GM13977 (cell line): ENCODE data around the gene VEGFB.

Source experiments
- DNase-seq: peaks from one replicate; pipeline ENCODE4 v3.0.0; 2012; ENCODE audit warnings: low spot score
- in situ Hi-C: fragments of 300-500 bp; cut with MboI; formaldehyde crosslinking; loops from one replicate; pipeline ENCODE4 v1.12.0; 2022; ENCODE audit warnings: low sequenced_read_pairs, low pct_unique_long_range_greater_than_20kb, mixed read lengths, inconsistent platforms; ENCODE audit not compliant: unreplicated experiment
- TF ChIP-seq, protein P1 (sequence below): IDR thresholded peaks from 2 replicates; pipeline ENCODE4 v1.5.1; 2012; ENCODE audit warnings: mild to moderate bottlenecking, control low read depth; ENCODE audit not compliant: insufficient read depth; ENCODE audit errors: extremely low read depth, missing control alignments

VEGFB gene

DNA sequence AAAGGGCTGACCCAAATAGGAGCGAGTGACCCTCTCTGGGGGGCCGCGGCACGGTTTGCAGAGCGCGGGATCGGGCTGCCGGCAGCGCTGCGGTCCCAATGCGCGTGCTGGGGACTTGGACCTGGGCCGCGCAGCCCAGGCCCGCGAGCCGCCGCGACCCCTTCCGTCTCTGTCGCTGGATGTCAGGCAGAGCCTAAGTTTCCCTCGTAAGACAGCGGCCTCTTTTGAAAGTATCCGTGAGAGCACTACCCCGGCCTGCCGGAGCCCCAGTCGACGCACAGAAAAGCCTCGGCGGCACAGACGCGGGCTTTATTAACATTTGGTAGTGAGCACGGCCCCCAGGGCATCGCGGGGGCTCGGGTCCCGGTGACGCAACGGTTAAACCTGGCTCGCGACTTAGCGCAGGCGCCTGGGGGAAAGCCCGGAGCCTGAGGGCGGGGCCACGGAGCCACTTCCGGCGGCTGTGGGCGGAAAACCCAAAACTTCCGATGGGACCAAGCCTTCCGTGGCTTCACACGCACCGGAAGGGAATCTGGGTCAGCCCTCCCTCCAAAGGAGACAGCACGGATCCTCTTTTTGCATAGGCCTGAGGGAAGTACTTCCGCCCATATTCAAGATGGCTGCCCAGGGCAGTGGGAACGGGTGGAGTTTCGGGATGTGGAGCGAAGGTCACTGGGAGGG lies 35.3 kb downstream of the VEGFB start:
- TF ChIP-seq, protein P1, sequence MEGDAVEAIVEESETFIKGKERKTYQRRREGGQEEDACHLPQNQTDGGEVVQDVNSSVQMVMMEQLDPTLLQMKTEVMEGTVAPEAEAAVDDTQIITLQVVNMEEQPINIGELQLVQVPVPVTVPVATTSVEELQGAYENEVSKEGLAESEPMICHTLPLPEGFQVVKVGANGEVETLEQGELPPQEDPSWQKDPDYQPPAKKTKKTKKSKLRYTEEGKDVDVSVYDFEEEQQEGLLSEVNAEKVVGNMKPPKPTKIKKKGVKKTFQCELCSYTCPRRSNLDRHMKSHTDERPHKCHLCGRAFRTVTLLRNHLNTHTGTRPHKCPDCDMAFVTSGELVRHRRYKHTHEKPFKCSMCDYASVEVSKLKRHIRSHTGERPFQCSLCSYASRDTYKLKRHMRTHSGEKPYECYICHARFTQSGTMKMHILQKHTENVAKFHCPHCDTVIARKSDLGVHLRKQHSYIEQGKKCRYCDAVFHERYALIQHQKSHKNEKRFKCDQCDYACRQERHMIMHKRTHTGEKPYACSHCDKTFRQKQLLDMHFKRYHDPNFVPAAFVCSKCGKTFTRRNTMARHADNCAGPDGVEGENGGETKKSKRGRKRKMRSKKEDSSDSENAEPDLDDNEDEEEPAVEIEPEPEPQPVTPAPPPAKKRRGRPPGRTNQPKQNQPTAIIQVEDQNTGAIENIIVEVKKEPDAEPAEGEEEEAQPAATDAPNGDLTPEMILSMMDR, result peak; percentile 10
- peak; percentile 91 for DNase-seq
- in situ Hi-C loops, result no loop called here

DNA sequence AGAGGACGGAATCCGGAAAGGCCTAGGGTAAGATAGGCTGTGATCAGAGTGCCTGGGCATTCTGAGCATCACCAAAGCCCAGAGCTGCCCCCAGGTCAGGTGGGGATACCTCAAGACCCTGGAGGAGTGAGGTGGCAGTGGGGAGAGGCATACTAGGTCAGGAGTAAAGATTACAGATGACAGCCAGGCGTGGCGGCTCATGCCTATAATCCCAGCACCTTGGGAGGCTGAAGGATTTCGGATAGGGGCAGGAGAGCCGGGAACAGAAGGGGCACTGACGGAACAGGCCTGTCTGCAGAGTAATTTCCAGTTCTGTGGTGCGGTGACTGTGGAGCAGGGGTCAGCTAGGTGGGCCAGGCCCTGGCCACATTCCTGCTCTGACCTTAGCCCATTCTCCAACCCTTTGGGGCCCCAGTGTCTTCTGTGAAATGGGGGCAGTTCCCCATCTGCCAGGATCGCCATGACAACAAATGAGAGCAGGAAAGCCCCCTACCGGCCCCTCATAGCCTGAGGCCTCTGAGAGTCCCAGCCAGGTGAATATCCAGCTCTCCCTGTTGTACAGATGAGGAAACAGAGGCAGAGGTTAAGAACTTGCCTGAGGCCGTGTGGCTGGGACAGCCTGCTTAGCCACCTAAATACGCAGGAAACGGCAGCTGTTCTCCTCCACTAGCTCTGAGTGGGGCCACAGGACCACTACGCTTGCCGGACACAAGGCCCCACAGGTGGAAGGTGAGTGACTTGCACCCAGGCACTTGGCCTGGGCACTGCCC lies 40.8 kb downstream of the VEGFB start:
- no peak for DNase-seq
- TF ChIP-seq, protein P1, result no peak
- in situ Hi-C loops, result no loop called here

DNA sequence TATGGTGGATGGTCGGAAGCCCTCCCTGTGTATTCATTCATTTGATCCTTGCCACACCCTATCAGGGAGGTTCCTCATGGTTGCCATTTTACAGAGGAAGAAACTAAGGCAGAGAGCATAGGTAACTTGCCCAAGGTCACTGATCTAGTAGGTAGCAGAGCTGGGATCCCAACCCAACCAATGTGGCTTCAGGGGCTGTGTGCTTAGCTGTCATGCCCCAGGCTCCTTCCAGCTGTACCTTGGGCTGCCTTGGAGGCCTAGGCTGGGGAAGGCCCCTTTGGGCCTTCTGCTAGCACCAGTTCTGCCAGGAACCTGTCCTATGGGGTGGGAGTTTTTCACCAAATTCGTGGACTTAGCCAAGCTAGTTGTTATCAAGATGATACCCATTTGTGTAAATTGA lies 41.5 kb downstream of the VEGFB start:
- no peak for DNase-seq
- in situ Hi-C loops, result no loop called here
- TF ChIP-seq, protein P1, result no peak

DNA sequence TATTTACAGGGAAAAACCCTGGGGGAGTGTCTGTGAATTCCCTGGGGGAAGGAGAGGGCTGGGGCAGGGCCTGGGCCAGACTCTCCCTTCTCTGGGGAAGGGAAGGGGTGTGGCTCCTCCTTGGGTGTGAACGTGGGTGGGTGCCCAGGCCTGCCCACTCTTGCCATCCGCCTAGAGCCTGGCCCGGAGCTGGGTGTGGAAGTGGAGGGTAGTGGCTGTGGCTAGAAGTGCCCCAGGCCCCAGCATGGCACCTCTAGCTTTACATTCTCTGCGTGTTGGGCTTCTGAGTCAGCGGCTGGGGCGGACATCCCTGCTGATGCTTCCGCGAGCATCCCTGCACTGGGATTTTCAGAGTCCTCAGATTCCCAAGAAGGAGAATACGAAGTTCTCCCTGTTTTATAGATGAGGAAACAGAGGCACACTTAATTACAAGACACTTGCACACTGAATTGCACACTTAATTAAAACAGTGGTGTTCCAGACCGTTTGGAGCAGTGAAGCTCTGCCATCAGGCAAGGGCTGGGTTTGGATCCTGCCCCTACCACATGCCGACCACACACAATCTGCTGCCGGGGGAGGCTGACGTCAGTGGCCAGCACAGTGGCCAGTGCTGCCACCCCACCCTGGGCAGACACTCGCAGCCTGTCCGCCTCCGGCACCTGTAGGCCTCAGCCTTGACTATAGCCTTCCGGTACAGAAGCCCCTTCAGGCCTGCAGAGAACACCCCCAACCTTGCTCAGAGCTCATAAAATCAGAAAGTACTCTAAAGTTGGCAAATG lies 42.5 kb downstream of the VEGFB start:
- TF ChIP-seq, protein P1, result no peak
- DNase-seq, result no peak
- in situ Hi-C loops, result no loop called here

DNA sequence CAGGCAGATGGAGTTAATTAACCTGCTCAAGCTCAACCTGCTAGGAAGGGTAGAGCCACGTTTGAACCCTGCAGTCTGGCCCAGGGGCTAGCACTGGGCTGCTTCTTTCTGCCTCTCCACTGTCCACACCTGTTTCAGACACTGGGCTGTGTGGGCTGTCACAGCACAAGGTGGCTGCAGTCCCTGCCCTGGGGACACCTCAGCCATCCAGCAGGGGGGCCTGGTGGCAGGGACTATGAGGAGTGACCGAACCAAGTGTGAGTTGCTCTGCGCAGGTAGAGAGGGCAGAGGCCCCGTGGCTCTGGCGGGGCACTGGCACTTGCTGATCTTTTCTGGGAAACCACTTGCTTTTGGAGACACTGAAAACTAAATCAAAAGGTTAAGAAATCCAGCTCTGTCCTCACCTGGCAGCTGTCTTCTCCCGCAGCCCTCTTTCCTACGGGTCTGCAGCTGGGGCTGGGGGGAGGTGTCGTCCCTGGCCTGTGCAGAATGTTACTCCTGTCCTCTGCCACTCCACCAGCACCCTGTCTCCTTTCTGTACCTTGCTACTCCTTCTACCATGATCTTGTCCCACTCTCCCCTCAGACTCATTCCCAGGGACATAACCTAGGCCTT lies 44.3 kb downstream of the VEGFB start:
- TF ChIP-seq, protein P1, result no peak
- in situ Hi-C loops, result no loop called here
- DNase-seq, result no peak

DNA sequence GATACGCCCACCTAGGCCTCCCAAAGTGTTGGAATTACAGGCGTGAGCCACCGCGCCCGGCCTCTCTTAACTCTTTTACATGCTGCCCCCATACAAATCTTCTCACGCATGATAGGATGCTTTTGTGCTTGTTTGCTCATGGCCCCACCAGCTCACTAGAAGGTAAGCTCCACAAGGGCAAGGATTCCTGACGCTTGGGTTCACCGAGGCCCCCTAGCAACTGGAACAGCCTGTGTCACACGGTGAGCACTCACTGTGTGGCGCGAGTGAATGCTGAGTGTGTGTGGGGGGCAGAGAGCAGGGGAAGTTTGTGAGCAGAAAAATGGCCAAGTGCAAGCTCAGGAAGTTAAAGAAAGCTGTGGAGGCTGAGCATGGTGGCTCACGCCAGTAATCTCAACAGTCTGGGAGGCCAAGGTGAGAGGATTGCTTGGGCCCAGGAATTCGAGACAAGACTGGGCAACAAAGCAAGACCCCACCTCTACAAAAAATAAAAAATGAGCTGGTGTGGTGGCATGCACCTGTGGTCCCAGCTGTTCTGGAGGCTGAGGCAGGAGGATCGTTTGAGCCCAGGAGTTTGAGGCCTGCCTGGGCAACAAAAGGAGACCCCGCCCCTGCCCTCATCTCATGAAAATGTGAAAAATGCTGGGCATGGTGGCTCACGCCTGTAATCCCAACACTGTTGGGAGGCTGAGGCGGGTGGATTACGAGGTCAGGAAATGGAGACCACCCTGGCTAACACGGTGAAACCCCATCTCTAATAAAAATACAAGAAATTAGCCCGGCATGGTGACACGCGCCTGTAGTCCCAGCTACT lies 47.8 kb downstream of the VEGFB start:
- in situ Hi-C loops, result no loop called here
- TF ChIP-seq, protein P1, result no peak
- DNase-seq, result no peak
